H1 (cell line): ENCODE measurements around the gene CHAC2. TPM values are rescaled to one million over a fixed set of nuclear protein-coding genes. Genes with fewer than 3 reads are reported as not detected.

ENCODE experiments used
- CTCF ChIA-PET: fragments of 300-600 bp; sonication (Branson Sonifier 250); formaldehyde crosslinking; loops from one replicate; lab custom pipeline; 2021; ENCODE audit not compliant: partially characterized antibody; lab: Charles Lee
- POLR2A ChIA-PET: fragments of 300-600 bp; sonication (Branson Sonifier 250); formaldehyde crosslinking; loops from one replicate; lab custom pipeline; 2021; ENCODE audit warnings: inconsistent platforms; ENCODE audit not compliant: partially characterized antibody; lab: Charles Lee
- DNase-seq, 2 experiments: peaks; one replicate each; pipeline versions ENCODE4 v3.0.0 to v3.0.0-alpha.2; 2010 to 2022; ENCODE audit warnings: low spot score in 2 of 2, low read depth in 1 of 2, mixed read lengths in 1 of 2
- FAIRE-seq: peaks from 2 replicates; lab custom pipeline; 2011; peaks lifted over from hg19 to GRCh38; lab: Jason Lieb, UNC
- H2AFZ ChIP-seq: 2 replicates; pipeline ENCODE4 v1.8.1; 2012; ENCODE audit warnings: low read length, inconsistent platforms
- H2AK5ac ChIP-seq: 2 replicates; pipeline ENCODE4 v1.6.1; 2013; ENCODE audit warnings: low read depth, low read length
- H2BK120ac ChIP-seq: replicated peaks from 2 replicates; pipeline ENCODE3; 2013; ENCODE audit warnings: low read depth, low read length, inconsistent platforms
- H2BK12ac ChIP-seq: 2 replicates; pipeline ENCODE4 v1.6.1; 2013; ENCODE audit warnings: low read depth, low read length
- H2BK15ac ChIP-seq: 2 replicates; pipeline ENCODE4 v1.6.1; 2013; ENCODE audit warnings: low read length
- H2BK20ac ChIP-seq: 2 replicates; pipeline ENCODE4 v1.6.1; 2013; ENCODE audit warnings: low read length
- H2BK5ac ChIP-seq: 2 replicates; pipeline ENCODE4 v1.6.1; 2013; ENCODE audit warnings: low read depth, low read length
- H3K14ac ChIP-seq: 2 replicates; pipeline ENCODE4 v1.6.1; 2013; ENCODE audit warnings: inconsistent platforms; ENCODE audit not compliant: insufficient read length
- H3K18ac ChIP-seq: 2 replicates; pipeline ENCODE4 v1.6.1; 2013; ENCODE audit warnings: low read length; ENCODE audit errors: extremely low read depth
- H3K23ac ChIP-seq: 2 replicates; pipeline ENCODE4 v1.6.1; 2013; ENCODE audit warnings: inconsistent platforms; ENCODE audit not compliant: insufficient read length
- H3K23me2 ChIP-seq: 2 replicates; pipeline ENCODE4 v1.6.1; 2013; ENCODE audit warnings: low read depth, low read length
- H3K27ac ChIP-seq: 2 replicates; pipeline ENCODE4 v1.6.1; 2011; ENCODE audit warnings: low read depth, low read length, inconsistent platforms
- H3K27me3 ChIP-seq, 4 experiments: replicated peaks in 1 of 4; 1 replicate in 1 of 4; 2 replicates in 3 of 4; pipeline versions ENCODE4 v1.6.1 to v1.8.1; 2011 to 2013; ENCODE audit warnings: low read length in 3 of 4, mild to moderate bottlenecking in 3 of 4, inconsistent platforms in 2 of 4, mixed read lengths in 2 of 4, moderate library complexity in 1 of 4; ENCODE audit not compliant: control insufficient read depth in 3 of 4, insufficient read depth in 3 of 4; ENCODE audit errors: extremely low read depth in 1 of 4
- H3K36me3 ChIP-seq, 4 experiments: 2 replicates each; pipeline versions ENCODE4 v1.6.1 to v1.8.1; 2011 to 2013; ENCODE audit warnings: mild to moderate bottlenecking in 4 of 4, low read length in 3 of 4, moderate library complexity in 2 of 4, control low read depth in 1 of 4, inconsistent platforms in 1 of 4; ENCODE audit not compliant: insufficient read depth in 4 of 4, control insufficient read depth in 2 of 4
- H3K4ac ChIP-seq: replicated peaks from 2 replicates; pipeline ENCODE3; 2013; ENCODE audit warnings: low read length, low read depth, mixed read lengths, inconsistent platforms; ENCODE audit not compliant: insufficient read length
- H3K4me1 ChIP-seq, 4 experiments: replicated peaks in 1 of 4; 1 replicate in 1 of 4; 2 replicates in 3 of 4; pipeline versions ENCODE4 v1.6.1 to v1.8.1; 2011 to 2013; ENCODE audit warnings: low read length in 3 of 4, inconsistent platforms in 2 of 4, mixed read lengths in 1 of 4; ENCODE audit not compliant: insufficient read depth in 4 of 4, control insufficient read depth in 3 of 4
- H3K4me2 ChIP-seq, 2 experiments: 2 replicates each; pipeline versions ENCODE4 v1.6.1 to v1.8.1; 2011 to 2013; ENCODE audit warnings: low read depth in 2 of 2, low read length in 2 of 2, control low read depth in 1 of 2, inconsistent platforms in 1 of 2, mild to moderate bottlenecking in 1 of 2; ENCODE audit not compliant: insufficient read depth in 1 of 2
- H3K4me3 ChIP-seq, 4 experiments: fragments of 200-600, 300-600 bp in 1 of 4; sonication (generic), shearing (Covaris generic), sonication (Bioruptor Twin) in 1 of 4; 2 replicates each; pipeline versions ENCODE4 v1.5.1 to v1.8.1; 2011 to 2016; ENCODE audit warnings: low read length in 4 of 4, low read depth in 3 of 4, control low read depth in 2 of 4, inconsistent platforms in 2 of 4, mild to moderate bottlenecking in 2 of 4, mixed read lengths in 1 of 4, moderate library complexity in 1 of 4; ENCODE audit not compliant: insufficient read depth in 2 of 4; ENCODE audit errors: extremely low read depth in 1 of 4
- H3K56ac ChIP-seq: replicated peaks from 2 replicates; pipeline ENCODE3; 2013; ENCODE audit warnings: low read depth, mild to moderate bottlenecking, mixed read lengths, low read length, inconsistent platforms; ENCODE audit not compliant: insufficient read length
- H3K79me1 ChIP-seq: 2 replicates; pipeline ENCODE4 v1.6.1; 2013; ENCODE audit warnings: low read depth, low read length, control low read depth
- H3K79me2 ChIP-seq, 2 experiments: 2 replicates each; pipeline versions ENCODE4 v1.6.1 to v1.8.1; 2012 to 2013; ENCODE audit warnings: low read length in 2 of 2, mild to moderate bottlenecking in 2 of 2, inconsistent platforms in 1 of 2; ENCODE audit not compliant: insufficient read depth in 2 of 2, control insufficient read depth in 1 of 2
- H3K9ac ChIP-seq, 4 experiments: replicated peaks in 1 of 4; 1 replicate in 1 of 4; 2 replicates in 3 of 4; pipeline versions ENCODE4 v1.6.1 to v1.8.1; 2011 to 2013; ENCODE audit warnings: low read depth in 3 of 4, low read length in 3 of 4, control low read depth in 2 of 4, mild to moderate bottlenecking in 2 of 4, moderate library complexity in 2 of 4, inconsistent platforms in 1 of 4; ENCODE audit errors: extremely low read depth in 1 of 4
- H3K9me3 ChIP-seq, 2 experiments: 2 replicates each; pipeline versions ENCODE4 v1.6.1 to v1.8.1; 2012 to 2013; ENCODE audit warnings: mild to moderate bottlenecking in 2 of 2, moderate library complexity in 2 of 2, control low read depth in 1 of 2, inconsistent platforms in 1 of 2, low read depth in 1 of 2, low read length in 1 of 2, mixed read lengths in 1 of 2; ENCODE audit not compliant: insufficient read depth in 2 of 2
- H4K20me1 ChIP-seq, 2 experiments: replicated peaks in 1 of 2; 2 replicates each; pipeline versions ENCODE3 to v1.8.1; 2011 to 2013; ENCODE audit warnings: inconsistent platforms in 2 of 2, low read length in 2 of 2, mild to moderate bottlenecking in 1 of 2; ENCODE audit not compliant: insufficient read depth in 2 of 2, control insufficient read depth in 1 of 2
- H4K5ac ChIP-seq: 2 replicates; pipeline ENCODE4 v1.6.1; 2013; ENCODE audit warnings: low read length, low read depth, mixed read lengths, inconsistent platforms; ENCODE audit not compliant: insufficient read length
- H4K8ac ChIP-seq: 2 replicates; pipeline ENCODE4 v1.8.0; 2013; ENCODE audit warnings: mild to moderate bottlenecking, moderate library complexity, low read length, inconsistent platforms; ENCODE audit not compliant: insufficient read depth; ENCODE audit errors: extremely low read depth
- H4K91ac ChIP-seq: replicated peaks from 2 replicates; pipeline ENCODE3; 2013; ENCODE audit warnings: low read length, mixed read lengths, inconsistent platforms; ENCODE audit not compliant: insufficient read length
- CBX5 ChIP-seq: fragments of 300-800, 300-1000 bp; sonication (generic); IDR thresholded peaks from 2 replicates; pipeline ENCODE4 v1.7.1; 2016; ENCODE audit warnings: antibody characterized with exemption, low read length, low read depth
- WGBS, 2 experiments: shearing (Covaris generic) in 1 of 2; methylation state at CpG; one replicate each; pipeline versions ENCODE4 v1.1.6 to v1.1.7; 2013 to 2015; ENCODE audit warnings: low lambda C conversion rate in 2 of 2, mixed read lengths in 2 of 2, inconsistent platforms in 1 of 2, low coverage in 1 of 2, missing lambda C conversion rate in 1 of 2; ENCODE audit not compliant: insufficient replicate concordance in 2 of 2, insufficient coverage in 1 of 2, insufficient read length in 1 of 2; ENCODE audit errors: extremely low coverage in 1 of 2, missing lambda C conversion rate in 1 of 2; 5-methylcytosine and 5-hydroxymethylcytosine counted together
- polyA plus RNA-seq, 7 experiments: library from polyadenylated mRNA; depleted of rRNA in 3 of 7; stranded (reverse) in 5 of 7; unstranded in 2 of 7; fragments of >200 nt in 5 of 7; fragments of 200-250 nt in 2 of 7; gene quantifications; 1 replicate in 5 of 7; 2 replicates in 1 of 7; 4 replicates in 1 of 7; pipeline versions ENCODE4 v1.2.1 to v1.2.3, GENCODE V29; 2011 to 2013; ENCODE audit warnings: missing spikeins in 2 of 7, mixed read lengths in 2 of 7
- total RNA-seq: library from RNA; stranded (reverse); fragmentation: NEBNext Ultra II Directional; extraction: Animal tissue kit (Norgen Biotek cat#: 25700); gene quantifications from 2 replicates; pipeline ENCODE4 v1.2.1, GENCODE V29; 2021

Gene CHAC2
- total and polyA plus RNA-seq, 2 of the 8 experiments (the other 6 are each of a cell fraction or from before 2014, with no cell fraction given) = 5.4 to 11.2 TPM

GRCh38 chr2:53751728-53752127 lies 15.9 kb upstream of the CHAC2 start:
- H4K20me1 ChIP-seq = no peaks in the 10 kb centered on the region
- no peaks in the 10 kb centered on the region for H3K79me1 ChIP-seq
- H2BK120ac ChIP-seq = no peak overlapping the region
- no peak overlapping the region for H2BK5ac ChIP-seq
- FAIRE-seq (no peak), DNase-seq (no peak)
- H2BK15ac ChIP-seq = no peak overlapping the region
- H3K4me2 ChIP-seq = no peak overlapping the region
- H4K8ac ChIP-seq = no peak overlapping the region
- H3K27ac ChIP-seq = no peak overlapping the region
- no peaks in the 10 kb centered on the region for H3K27me3 ChIP-seq
- no peaks in the 10 kb centered on the region for H3K4me1 ChIP-seq
- H3K18ac ChIP-seq = no peak overlapping the region
- no peak overlapping the region for H4K91ac ChIP-seq
- no peak overlapping the region for H3K56ac ChIP-seq
- no peaks in the 10 kb centered on the region for H3K79me2 ChIP-seq
- WGBS, 2 experiments = 100% methylated on average over 1 of the region's 1 CpG; no CpG with 5 or more reads in 1 of the 2 experiments
- no peak overlapping the region for H2BK20ac ChIP-seq
- H3K14ac ChIP-seq = no peak overlapping the region
- no peak overlapping the region for H2AFZ ChIP-seq
- H3K23ac ChIP-seq = no peak overlapping the region
- H3K23me2 ChIP-seq = no peaks in the 10 kb centered on the region
- no peak overlapping the region for H3K4ac ChIP-seq
- H2BK12ac ChIP-seq = no peak overlapping the region
- peaks cover 0 to 8% (median 4%) of the 10 kb centered on the region in 4 experiments; a peak in 5 of 8 replicates for H3K36me3 ChIP-seq
- H3K4me3 ChIP-seq = no peak overlapping the region
- CTCF ChIA-PET = interaction anchor here (0.9 kb wide), 1 partner anchor 16 kb away, joined by 3 read pairs; the partner anchor contains the start of gene CHAC2
- POLR2A ChIA-PET = no interaction called here
- H2AK5ac ChIP-seq = no peak overlapping the region
- no peak overlapping the region for H4K5ac ChIP-seq
- H3K9me3 ChIP-seq = no peaks in the 10 kb centered on the region
- H3K9ac ChIP-seq = no peak overlapping the region
- no peak for TF ChIP-seq CBX5
